Measurements from ENCODE around the gene NEK1. TPM values are rescaled to one million over a fixed set of nuclear protein-coding genes. Genes with fewer than 3 reads are reported as not detected.

NEK1 gene
- total RNA-seq, 2 experiments from 2014 or later = 7.4 to 26.2 TPM

DNA sequence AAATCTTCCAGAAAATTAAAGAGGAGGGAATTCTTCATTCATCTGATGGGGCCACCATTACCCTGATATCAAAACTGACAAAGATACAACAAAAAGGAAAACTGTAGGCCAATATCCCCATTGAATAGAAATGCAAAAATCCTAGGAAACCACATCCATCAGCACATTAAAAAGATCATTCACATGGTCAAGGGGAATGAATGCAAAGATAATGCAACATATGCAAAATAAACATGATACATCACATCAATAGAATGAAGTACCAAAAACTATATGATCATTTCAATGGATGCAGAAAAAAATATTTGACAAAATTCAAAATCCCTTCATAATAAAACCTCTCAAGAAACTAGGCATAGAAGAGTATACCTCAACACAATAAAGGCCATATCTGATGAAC, 232.7 kb downstream of the NEK1 start:
- ChIA-PET POLR2A (interaction anchor here (0.7 kb wide), 2 partner anchors 21 to 1715 kb away, joined by 3 read pairs; no protein-coding TSS in a partner anchor), CTCF (ENCODE audit: unreplicated experiment) (no interaction called here)
- no TSS peak for BruUV-seq (replicated peaks)

GRCh38 chr4:169377367-169377766, 235.0 kb downstream of the NEK1 start:
- no peak for DNase-seq (ENCODE audit: low spot score)
- no peaks in the 10 kb centered on the region for H3K36me3 ChIP-seq (ENCODE audit: insufficient read depth, low read length)
- no peak overlapping the region for H3K4me2 ChIP-seq (ENCODE audit: low read length)
- TF ChIP-seq, protein P1, sequence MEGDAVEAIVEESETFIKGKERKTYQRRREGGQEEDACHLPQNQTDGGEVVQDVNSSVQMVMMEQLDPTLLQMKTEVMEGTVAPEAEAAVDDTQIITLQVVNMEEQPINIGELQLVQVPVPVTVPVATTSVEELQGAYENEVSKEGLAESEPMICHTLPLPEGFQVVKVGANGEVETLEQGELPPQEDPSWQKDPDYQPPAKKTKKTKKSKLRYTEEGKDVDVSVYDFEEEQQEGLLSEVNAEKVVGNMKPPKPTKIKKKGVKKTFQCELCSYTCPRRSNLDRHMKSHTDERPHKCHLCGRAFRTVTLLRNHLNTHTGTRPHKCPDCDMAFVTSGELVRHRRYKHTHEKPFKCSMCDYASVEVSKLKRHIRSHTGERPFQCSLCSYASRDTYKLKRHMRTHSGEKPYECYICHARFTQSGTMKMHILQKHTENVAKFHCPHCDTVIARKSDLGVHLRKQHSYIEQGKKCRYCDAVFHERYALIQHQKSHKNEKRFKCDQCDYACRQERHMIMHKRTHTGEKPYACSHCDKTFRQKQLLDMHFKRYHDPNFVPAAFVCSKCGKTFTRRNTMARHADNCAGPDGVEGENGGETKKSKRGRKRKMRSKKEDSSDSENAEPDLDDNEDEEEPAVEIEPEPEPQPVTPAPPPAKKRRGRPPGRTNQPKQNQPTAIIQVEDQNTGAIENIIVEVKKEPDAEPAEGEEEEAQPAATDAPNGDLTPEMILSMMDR (conservative IDR thresholded peaks at IDR 0.05; ENCODE audit: low read length) = no peak
- no peak for TF ChIP-seq EZH2phosphoT487 (IDR thresholded peaks at IDR 0.05; ENCODE audit: borderline replicate concordance, low read depth, low read length)
- no peaks in the 10 kb centered on the region for H3K9me2 ChIP-seq (ENCODE audit: insufficient read depth, low read length)
- 0 out of 2 replicates have a peak, but pooled peaks cover 5% of the 10 kb centered on the region for H3K9me3 ChIP-seq (ENCODE audit: low read length)
- no TSS peak for BruUV-seq (replicated peaks)
- no peak overlapping the region for H3K27ac ChIP-seq (ENCODE audit: low read depth, low read length, poor library complexity, severe bottlenecking)
- H4K20me1 ChIP-seq (ENCODE audit: insufficient read depth, low read length) = no peaks in the 10 kb centered on the region
- H3K4me1 ChIP-seq (ENCODE audit: insufficient read depth, low read length, poor library complexity, severe bottlenecking) = no peaks in the 10 kb centered on the region
- no peak overlapping the region for H2AFZ ChIP-seq (ENCODE audit: low read length)
- POLR2A ChIA-PET = interaction anchor here (0.7 kb wide), 1 partner anchor 31 kb away, joined by 3 read pairs; no protein-coding TSS in a partner anchor
- no peaks in the 10 kb centered on the region for H3K79me2 ChIP-seq (ENCODE audit: insufficient read depth, low read depth, low read length)
- no peak overlapping the region for H3K4me3 ChIP-seq (ENCODE audit: low read depth, low read length, poor library complexity, severe bottlenecking)
- CTCF ChIA-PET (ENCODE audit: unreplicated experiment) = no interaction called here
- intact Hi-C loops (cut with micrococcal nuclease; ENCODE audit: unreplicated experiment) = no loop called here

More for the DNA sequence above, 232.7 kb downstream of the NEK1 start:
- no peaks in the 10 kb centered on the region for H3K79me2 ChIP-seq (ENCODE audit: insufficient read depth, low read depth, low read length)
- no peak overlapping the region for H2AFZ ChIP-seq (ENCODE audit: low read length)
- no peak overlapping the region for H3K4me2 ChIP-seq (ENCODE audit: low read length)
- no peaks in the 10 kb centered on the region for H4K20me1 ChIP-seq (ENCODE audit: insufficient read depth, low read length)
- intact Hi-C loops (cut with micrococcal nuclease; ENCODE audit: unreplicated experiment) = loop anchor here (5.0 kb wide), 1 partner anchor 422 kb away; no protein-coding TSS in a partner anchor
- no peaks in the 10 kb centered on the region for H3K36me3 ChIP-seq (ENCODE audit: insufficient read depth, low read length)
- H3K27ac ChIP-seq (ENCODE audit: low read depth, low read length, poor library complexity, severe bottlenecking) = no peak overlapping the region
- H3K9me3 ChIP-seq (ENCODE audit: low read length) = 0 out of 2 replicates have a peak, but pooled peaks cover 5% of the 10 kb centered on the region
- H3K4me3 ChIP-seq (ENCODE audit: low read depth, low read length, poor library complexity, severe bottlenecking) = no peak overlapping the region
- no peaks in the 10 kb centered on the region for H3K4me1 ChIP-seq (ENCODE audit: insufficient read depth, low read length, poor library complexity, severe bottlenecking)
- DNase-seq (ENCODE audit: low spot score) = no peak
- no peaks in the 10 kb centered on the region for H3K9me2 ChIP-seq (ENCODE audit: insufficient read depth, low read length)
- no peak for TF ChIP-seq EZH2phosphoT487 (IDR thresholded peaks at IDR 0.05; ENCODE audit: borderline replicate concordance, low read depth, low read length)
- TF ChIP-seq, protein P1 (conservative IDR thresholded peaks at IDR 0.05; ENCODE audit: low read length) = no peak

- TF ChIP-seq, protein P1 (conservative IDR thresholded peaks at IDR 0.05; ENCODE audit: low read length) = no peak
- no peak for TF ChIP-seq EZH2phosphoT487 (IDR thresholded peaks at IDR 0.05; ENCODE audit: borderline replicate concordance, low read depth, low read length)
- BruUV-seq (replicated peaks) = no TSS peak
- ChIA-PET POLR2A (no interaction called here), CTCF (ENCODE audit: unreplicated experiment) (no interaction called here)
- Histone ChIP-seq H3K9me3 (ENCODE audit: low read length) (0 out of 2 replicates have a peak, but pooled peaks cover 5% of the 10 kb centered on the region), H3K79me2 (ENCODE audit: insufficient read depth, low read depth, low read length) (no peaks in the 10 kb centered on the region), H3K9me2 (ENCODE audit: insufficient read depth, low read length) (no peaks in the 10 kb centered on the region), H3K4me3 (ENCODE audit: low read depth, low read length, poor library complexity, severe bottlenecking) (no peak overlapping the region), H3K27ac (ENCODE audit: low read depth, low read length, poor library complexity, severe bottlenecking) (no peak overlapping the region), H3K36me3 (ENCODE audit: insufficient read depth, low read length) (no peaks in the 10 kb centered on the region), H2AFZ (ENCODE audit: low read length) (no peak overlapping the region), H3K4me2 (ENCODE audit: low read length) (no peak overlapping the region), H4K20me1 (ENCODE audit: insufficient read depth, low read length) (no peaks in the 10 kb centered on the region), H3K4me1 (ENCODE audit: insufficient read depth, low read length, poor library complexity, severe bottlenecking) (no peaks in the 10 kb centered on the region)
- DNase-seq (ENCODE audit: low spot score) = no peak
- intact Hi-C loops (cut with micrococcal nuclease; ENCODE audit: unreplicated experiment) = no loop called here
These were observed 236.0 kb downstream of the NEK1 start for GRCh38 chr4:169376421-169376820.
